HEK293T (cell line): ENCODE results near the gene TGFBR1.
A peak's percentile ranks its signal among the peaks of the same experiment; 100 is the strongest.

Source experiments
- CTCF ChIA-PET: fragments of 350-600 bp; formaldehyde crosslinking; extraction: SDS; loops from one replicate; lab custom pipeline; 2021; ENCODE audit warnings: antibody characterized with exemption, inconsistent platforms; lab: Yijun Ruan, JAX
- POLR2A ChIA-PET: fragments of 350-600 bp; formaldehyde crosslinking; extraction: SDS; loops from one replicate; lab custom pipeline; 2020; ENCODE audit warnings: antibody characterized with exemption, inconsistent platforms; lab: Yijun Ruan, JAX
- DNase-seq: peaks from one replicate; pipeline ENCODE4 v3.0.0; 2012; ENCODE audit warnings: mixed read lengths; ENCODE audit errors: extremely low spot score
- ARNT ChIP-seq: fragments of 450-650 bp; IDR thresholded peaks from 2 replicates; pipeline ENCODE4 v1.6.1; 2017; ENCODE audit warnings: mild to moderate bottlenecking
- BHLHE40 ChIP-seq: fragments of 450-650 bp; IDR thresholded peaks from 2 replicates; pipeline ENCODE4 v1.6.1; 2016; ENCODE audit warnings: mild to moderate bottlenecking, moderate library complexity, borderline replicate concordance
- CTBP1 ChIP-seq: fragments of 450-650 bp; IDR thresholded peaks from 2 replicates; pipeline ENCODE4 v1.6.1; 2016; ENCODE audit warnings: borderline replicate concordance
- ELF4 ChIP-seq: fragments of 450-650 bp; IDR thresholded peaks from 2 replicates; pipeline ENCODE4 v1.6.1; 2017; ENCODE audit warnings: antibody characterized with exemption
- FOXA1 ChIP-seq: fragments of 450-650 bp; IDR thresholded peaks from 2 replicates; pipeline ENCODE4 v1.6.1; 2016; ENCODE audit warnings: mild to moderate bottlenecking
- FOXK2 ChIP-seq: fragments of 450-650 bp; IDR thresholded peaks from 2 replicates; pipeline ENCODE4 v1.6.1; 2016; ENCODE audit warnings: mild to moderate bottlenecking
- FOXM1 ChIP-seq: fragments of 450-650 bp; IDR thresholded peaks from 2 replicates; pipeline ENCODE4 v1.6.1; 2017; ENCODE audit warnings: mild to moderate bottlenecking, borderline replicate concordance
- HDGF ChIP-seq: fragments of 450-650 bp; IDR thresholded peaks from 2 replicates; pipeline ENCODE4 v1.6.1; 2017; ENCODE audit warnings: antibody characterized with exemption, borderline replicate concordance
- L3MBTL2 ChIP-seq: fragments of 450-650 bp; conservative IDR thresholded peaks from 2 replicates; pipeline ENCODE4 v1.6.1; 2016; ENCODE audit warnings: mild to moderate bottlenecking
- LEF1 ChIP-seq: fragments of 450-650 bp; IDR thresholded peaks from 2 replicates; pipeline ENCODE4 v1.6.1; 2017; ENCODE audit warnings: mild to moderate bottlenecking, borderline replicate concordance
- NFRKB ChIP-seq: fragments of 450-650 bp; IDR thresholded peaks from 2 replicates; pipeline ENCODE4 v1.6.1; 2016; ENCODE audit warnings: mild to moderate bottlenecking, moderate library complexity
- SP1 ChIP-seq: fragments of 450-650 bp; IDR thresholded peaks from 2 replicates; pipeline ENCODE4 v1.6.1; 2017
- SUZ12 ChIP-seq: fragments of 450-650 bp; IDR thresholded peaks from 2 replicates; pipeline ENCODE4 v1.6.1; 2016; ENCODE audit warnings: mild to moderate bottlenecking
- TARDBP ChIP-seq: fragments of 450-650 bp; IDR thresholded peaks from 2 replicates; pipeline ENCODE4 v1.6.1; 2016
- ZNF384 ChIP-seq: fragments of 450-650 bp; IDR thresholded peaks from 2 replicates; pipeline ENCODE4 v1.6.1; 2016
- TF ChIP-seq, protein P1 (sequence below): fragments of 450-650 bp; IDR thresholded peaks from 2 replicates; pipeline ENCODE4 v1.6.1; 2016

The TGFBR1 gene

DNA sequence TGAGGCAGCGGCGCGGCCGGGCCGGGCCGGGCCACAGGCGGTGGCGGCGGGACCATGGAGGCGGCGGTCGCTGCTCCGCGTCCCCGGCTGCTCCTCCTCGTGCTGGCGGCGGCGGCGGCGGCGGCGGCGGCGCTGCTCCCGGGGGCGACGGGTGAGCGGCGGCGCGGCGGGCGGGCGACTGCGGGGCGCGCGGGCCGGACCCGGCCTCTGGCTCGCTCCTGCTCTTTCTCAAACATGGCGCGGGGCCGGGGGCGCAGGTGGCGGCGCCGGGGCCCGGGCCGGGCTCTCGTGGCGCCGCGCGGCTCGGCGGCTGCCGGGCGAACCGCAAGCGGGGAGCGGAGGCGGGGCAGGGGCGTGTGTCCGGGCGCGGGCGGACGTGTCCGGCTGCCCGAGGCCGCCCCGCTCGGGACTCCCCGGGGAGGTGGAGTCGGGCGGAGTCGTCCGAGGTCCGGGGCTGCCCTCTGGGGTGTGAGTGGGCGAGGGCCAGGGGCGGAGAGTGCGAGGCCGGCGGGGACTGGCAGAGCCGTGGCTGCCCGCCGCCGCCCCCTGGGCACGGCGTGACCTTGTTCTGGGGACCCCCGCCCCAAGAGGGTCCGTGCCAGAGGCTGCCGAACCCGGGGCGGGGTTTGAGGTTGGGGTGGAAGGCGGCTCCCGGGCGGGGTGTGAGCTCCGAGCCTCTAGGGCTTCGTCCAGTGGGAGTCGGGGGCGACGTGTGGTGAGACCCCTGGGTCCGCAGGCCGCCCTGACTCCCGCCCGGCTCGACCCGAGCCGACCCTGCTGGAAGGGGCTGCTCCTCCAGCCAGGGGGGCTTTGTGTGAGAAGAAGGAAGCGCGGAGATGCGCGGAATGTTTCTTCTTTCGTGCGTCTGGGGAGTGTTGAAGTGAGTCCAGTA is 485 bp downstream of the TGFBR1 start:
- ChIA-PET CTCF (interaction anchor here (0.6 to 0.8 kb wide), 2 partner anchors 72 to 169 kb away, joined by 5 to 6 read pairs; no protein-coding TSS in a partner anchor), POLR2A (interaction anchor here (0.7 to 1.3 kb wide), 4 partner anchors 8 to 116 kb away, joined by 3 to 5 read pairs (median 3); partner anchors contain the start of genes ALG2 and SEC61B)
- TF ChIP-seq ZNF384, result no peak
- no peak for TF ChIP-seq ARNT
- no peak for TF ChIP-seq HDGF
- TF ChIP-seq FOXK2, result no peak
- no peak for TF ChIP-seq LEF1
- TF ChIP-seq FOXM1, result no peak
- no peak for TF ChIP-seq CTBP1
- DNase-seq, result peak; percentile 58

DNA sequence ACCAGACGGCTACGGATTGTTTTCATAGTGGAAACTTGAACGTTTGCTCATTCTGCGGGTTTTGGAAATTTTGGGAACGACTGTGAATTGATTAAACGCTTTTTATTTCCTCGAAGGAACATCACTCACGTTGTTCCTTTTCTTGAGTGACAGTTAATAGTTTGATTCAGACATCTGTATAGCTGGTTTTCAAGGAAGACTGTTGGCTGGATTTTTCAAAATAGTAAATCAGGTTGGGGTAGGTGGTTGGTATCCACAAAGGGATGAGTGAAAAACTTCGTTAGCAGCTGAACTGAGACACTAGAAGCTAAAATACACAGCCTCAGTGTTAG is 1.1 kb downstream of the TGFBR1 start:
- TF ChIP-seq FOXM1 (no peak), FOXK2 (no peak), L3MBTL2 (no peak), BHLHE40 (no peak), HDGF (no peak), ARNT (no peak)
- TF ChIP-seq, protein P1, sequence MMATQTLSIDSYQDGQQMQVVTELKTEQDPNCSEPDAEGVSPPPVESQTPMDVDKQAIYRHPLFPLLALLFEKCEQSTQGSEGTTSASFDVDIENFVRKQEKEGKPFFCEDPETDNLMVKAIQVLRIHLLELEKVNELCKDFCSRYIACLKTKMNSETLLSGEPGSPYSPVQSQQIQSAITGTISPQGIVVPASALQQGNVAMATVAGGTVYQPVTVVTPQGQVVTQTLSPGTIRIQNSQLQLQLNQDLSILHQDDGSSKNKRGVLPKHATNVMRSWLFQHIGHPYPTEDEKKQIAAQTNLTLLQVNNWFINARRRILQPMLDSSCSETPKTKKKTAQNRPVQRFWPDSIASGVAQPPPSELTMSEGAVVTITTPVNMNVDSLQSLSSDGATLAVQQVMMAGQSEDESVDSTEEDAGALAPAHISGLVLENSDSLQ, result peak; percentile 66
- ChIA-PET POLR2A (interaction anchor here (1.0 to 1.3 kb wide), 3 partner anchors 14 to 45 kb away, joined by 3 to 5 read pairs (median 3); no protein-coding TSS in a partner anchor), CTCF (interaction anchor here (0.6 to 0.8 kb wide), 2 partner anchors 72 to 168 kb away, joined by 5 to 6 read pairs; no protein-coding TSS in a partner anchor)

DNA sequence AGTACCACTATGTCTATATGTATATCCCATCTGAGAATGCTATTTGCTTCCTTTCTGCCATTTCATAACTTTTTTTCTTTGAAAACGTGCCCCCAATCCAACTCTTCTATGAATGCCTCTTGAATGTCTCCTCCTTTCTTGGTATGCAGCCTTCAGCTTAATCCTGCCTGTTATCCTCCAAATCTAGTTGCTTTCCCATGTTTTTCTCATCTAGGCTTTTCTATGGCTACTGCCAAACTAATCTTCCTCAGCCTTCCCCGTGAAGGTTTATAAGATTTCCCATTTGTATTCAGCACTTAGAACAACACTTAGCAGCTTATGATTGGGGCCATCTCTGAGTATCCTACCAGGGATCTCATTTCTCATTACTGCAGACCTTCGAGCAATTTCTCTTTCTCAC is 2.5 kb downstream of the TGFBR1 start:
- TF ChIP-seq ZNF384 (no peak), TARDBP (no peak), ELF4 (no peak), BHLHE40 (no peak)
- TF ChIP-seq, protein P1, result no peak
- DNase-seq, result no peak
- CTCF ChIA-PET, result no interaction called here
- POLR2A ChIA-PET, result no interaction called here

More for the DNA sequence above, 1.1 kb downstream of the TGFBR1 start:
- DNase-seq, result no peak

DNA sequence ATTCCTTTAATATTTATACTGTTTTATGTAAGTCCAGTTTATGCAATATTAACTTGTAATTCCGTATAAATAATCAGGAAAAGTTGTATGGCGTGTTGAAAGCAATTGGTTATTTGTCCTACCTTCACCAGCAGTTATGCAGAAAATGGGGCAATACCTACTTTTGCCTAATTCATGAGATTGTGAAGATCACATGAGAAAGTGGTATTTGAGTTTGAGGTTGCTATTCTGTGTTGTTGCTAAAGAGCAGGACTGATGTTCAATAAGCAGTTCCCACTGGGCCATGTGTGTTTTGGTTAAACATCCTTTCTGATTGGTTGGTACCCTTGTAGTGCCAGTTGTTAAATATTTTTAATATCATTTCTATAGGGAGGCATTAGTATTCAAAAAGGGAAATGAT is 3.2 kb downstream of the TGFBR1 start:
- POLR2A ChIA-PET, result no interaction called here
- no peak for DNase-seq
- TF ChIP-seq BHLHE40, result no peak
- TF ChIP-seq ZNF384, result no peak
- TF ChIP-seq ELF4, result no peak
- no peak for TF ChIP-seq L3MBTL2
- TF ChIP-seq, protein P1, result no peak
- TF ChIP-seq FOXA1, result no peak
- TF ChIP-seq TARDBP, result no peak
- TF ChIP-seq FOXM1, result no peak
- TF ChIP-seq HDGF, result no peak
- TF ChIP-seq LEF1, result no peak
- no peak for TF ChIP-seq SP1
- TF ChIP-seq ARNT, result no peak
- no peak for TF ChIP-seq FOXK2
- no peak for TF ChIP-seq CTBP1
- TF ChIP-seq SUZ12, result no peak
- no peak for TF ChIP-seq NFRKB
- CTCF ChIA-PET, result no interaction called here

DNA sequence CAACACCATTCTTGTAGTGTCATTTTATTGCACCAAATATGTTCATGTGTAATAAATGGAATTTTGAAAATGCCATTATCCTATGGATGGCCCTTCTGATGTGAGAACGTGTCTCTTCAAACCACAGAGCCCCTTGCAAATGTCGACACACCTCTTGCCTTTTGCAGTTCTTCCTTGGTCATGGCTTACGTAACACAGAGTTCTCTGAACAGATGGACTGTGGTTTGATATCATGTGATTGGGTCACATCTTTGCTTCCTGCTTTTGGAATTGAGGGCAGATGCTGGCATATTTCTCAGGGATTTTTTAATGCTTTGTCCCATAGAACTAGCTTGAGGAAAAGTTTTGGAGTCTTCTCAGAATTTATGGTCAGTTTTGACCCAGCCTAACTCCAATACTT is 4.6 kb downstream of the TGFBR1 start:
- TF ChIP-seq BHLHE40, result no peak
- TF ChIP-seq LEF1, result no peak
- TF ChIP-seq, protein P1, result no peak
- TF ChIP-seq FOXA1, result no peak
- TF ChIP-seq CTBP1, result no peak
- TF ChIP-seq SP1, result no peak
- TF ChIP-seq FOXM1, result no peak
- no peak for TF ChIP-seq ELF4
- TF ChIP-seq HDGF, result no peak
- TF ChIP-seq SUZ12, result no peak
- no peak for TF ChIP-seq FOXK2
- no peak for TF ChIP-seq ZNF384
- TF ChIP-seq ARNT, result no peak
- TF ChIP-seq NFRKB, result no peak
- no peak for TF ChIP-seq L3MBTL2
- no peak for TF ChIP-seq TARDBP
- ChIA-PET POLR2A (no interaction called here), CTCF (no interaction called here)
- no peak for DNase-seq
